Fibroblast of skin of left biceps (primary cell): Measurements from ENCODE around the gene THAP10.
"Not testable (repeated sequence)": the region's sequence is repeated elsewhere in the genome, so short reads cannot be mapped to it uniquely, and the experiment has no call there.

Source experiments
- DNase-seq, 2 experiments: peaks; one replicate each; pipeline ENCODE4 v3.0.0-alpha.2; 2013; ENCODE audit warnings: low read depth in 2 of 2

THAP10 gene

DNA sequence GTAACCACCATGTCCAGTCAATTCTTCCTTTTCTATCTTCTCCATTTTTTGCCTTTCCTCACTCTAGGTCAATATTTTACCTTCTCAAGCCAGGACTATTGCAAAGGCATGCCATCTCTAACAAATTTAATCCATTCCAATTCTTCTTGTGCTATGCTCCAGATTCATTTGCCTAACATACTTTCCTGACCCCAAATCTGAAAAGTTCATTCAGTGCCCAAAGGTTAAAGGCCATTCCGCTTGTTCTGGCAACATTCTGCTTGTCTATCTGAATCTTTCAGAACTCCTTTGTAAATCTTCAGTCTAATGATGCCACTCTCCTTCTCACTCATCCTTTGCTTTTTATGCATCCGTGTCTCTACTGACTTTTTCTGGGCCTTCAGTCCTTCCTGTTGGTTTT lies 15.6 kb downstream of the THAP10 start:
- DNase-seq = no peak

GRCh38 chr15:70876011-70876410 lies 16.2 kb downstream of the THAP10 start:
- DNase-seq = no peak

- DNase-seq = no peak
Observed at GRCh38 chr15:70875001-70875782, 17.0 kb downstream of the THAP10 start.

DNA sequence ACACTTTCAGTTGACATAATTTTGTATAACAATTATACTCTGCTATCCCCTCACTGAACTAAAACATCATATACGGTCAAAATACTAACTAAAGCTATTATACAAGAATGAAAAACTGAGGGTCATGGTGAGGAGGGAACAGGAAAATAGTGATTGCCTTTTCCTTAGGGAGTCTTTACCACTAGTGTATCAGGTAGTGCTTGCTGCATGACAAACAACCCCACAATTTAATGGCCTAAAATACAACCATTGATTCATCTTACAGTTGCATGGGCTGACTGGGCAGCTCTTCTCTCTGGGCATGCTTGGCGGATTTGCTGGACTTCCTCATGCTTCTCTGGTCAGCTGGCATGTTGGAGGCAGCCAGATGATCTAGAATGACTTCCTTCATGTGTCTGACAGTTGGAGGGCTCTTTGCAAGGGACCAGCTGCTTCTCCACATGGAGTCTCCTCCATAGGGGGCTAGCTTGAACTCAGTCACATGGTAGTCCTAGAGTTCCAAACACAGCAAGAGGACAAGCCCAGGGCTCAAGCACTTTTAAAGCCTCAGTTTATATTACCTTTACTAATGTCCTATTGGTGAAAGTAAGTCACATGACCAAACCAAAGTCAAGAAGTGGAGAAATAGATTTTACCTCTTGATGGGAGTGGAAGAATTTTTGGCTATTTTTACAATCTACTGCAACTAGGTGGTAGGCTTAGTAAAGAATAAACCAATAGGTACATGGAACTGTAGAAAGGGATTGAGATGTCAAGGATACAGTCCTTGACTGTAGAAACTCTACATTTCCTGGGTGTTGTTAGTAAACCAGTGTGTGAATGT lies 18.8 kb downstream of the THAP10 start:
- DNase-seq = no peak

DNA sequence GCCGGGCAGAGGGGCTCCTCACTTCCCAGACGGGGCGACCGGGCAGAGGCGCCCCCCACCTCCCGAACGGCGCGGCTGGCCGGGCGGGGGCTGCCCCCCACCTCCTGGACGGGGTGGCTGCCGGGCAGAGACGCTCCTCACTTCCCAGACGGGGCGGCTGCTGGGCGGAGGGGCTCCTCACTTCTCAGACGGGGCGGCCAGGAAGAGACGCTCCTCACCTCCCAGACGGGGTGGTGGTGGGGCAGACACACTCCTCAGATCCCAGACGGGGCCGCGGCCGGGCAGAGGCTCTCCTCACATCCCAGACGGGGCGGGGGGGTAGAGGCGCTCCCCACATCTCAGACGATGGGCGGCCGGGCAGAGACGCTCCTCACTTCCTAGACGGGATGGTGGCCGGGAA lies 20.7 kb downstream of the THAP10 start:
- DNase-seq = not testable (repeated sequence)

DNA sequence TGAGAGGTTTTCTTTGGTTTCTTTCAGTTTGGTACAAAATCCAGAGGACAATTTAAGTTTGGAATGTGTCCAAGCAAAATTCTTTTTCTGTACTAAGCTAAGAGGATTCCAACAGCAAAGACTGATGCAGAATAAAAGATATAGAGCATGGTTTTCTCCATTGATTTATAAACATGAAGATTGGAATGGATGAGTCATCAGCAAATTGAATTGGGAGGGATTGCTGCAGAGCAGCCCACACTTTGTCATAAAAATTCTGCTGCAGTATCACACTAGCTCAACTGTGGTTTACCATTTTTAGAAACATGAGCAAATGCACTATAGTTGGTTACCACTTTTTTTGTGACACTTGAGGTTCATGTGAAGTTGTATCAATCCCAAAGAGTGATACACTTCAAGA lies 22.2 kb downstream of the THAP10 start:
- peak; percentile 79 to 85 for DNase-seq

- DNase-seq = no peak
Observed at GRCh38 chr15:70869346-70869745, 22.9 kb downstream of the THAP10 start.

GRCh38 chr15:70867911-70868467 lies 24.2 kb downstream of the THAP10 start:
- peak; percentile 81 to 83 for DNase-seq

GRCh38 chr15:70866982-70867641 lies 25.1 kb downstream of the THAP10 start:
- no peak for DNase-seq

DNA sequence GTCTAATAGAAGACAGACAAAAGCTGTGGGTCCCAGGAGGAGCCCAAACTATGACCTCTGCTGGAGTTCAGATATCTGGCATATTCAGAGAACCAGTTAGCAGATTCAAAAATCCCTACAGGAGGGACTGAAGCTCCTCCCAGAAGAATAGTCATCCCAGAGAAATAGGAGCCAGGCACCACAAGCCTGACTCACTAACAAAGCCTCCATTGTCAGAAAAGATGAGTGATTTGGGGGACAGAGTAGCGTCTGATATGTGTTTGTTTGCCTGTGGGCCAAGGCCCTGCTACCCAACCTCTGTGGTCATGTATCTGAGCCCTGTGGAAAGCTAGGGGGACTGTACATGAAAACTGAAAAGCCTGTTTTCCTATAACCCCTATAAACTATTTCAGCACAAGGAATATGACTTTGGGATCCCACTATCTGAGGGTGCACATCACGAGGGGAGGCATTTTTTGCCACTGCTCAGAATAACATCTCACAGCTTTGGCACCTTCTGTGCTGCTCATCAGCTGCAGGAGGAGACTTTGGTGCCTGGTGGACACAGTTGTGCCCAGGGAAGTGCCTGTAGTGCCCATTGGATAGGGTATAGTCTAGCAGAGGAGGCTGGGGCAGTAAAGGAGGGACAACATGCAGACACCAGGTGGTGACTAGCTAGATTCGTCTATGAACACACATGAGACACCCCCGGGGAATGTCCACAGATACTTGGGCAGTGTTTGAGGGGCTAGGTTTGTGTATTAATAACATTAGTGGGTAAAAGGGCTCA lies 28.6 kb downstream of the THAP10 start:
- DNase-seq = no peak

GRCh38 chr15:70859998-70860397 lies 32.2 kb downstream of the THAP10 start:
- DNase-seq = no peak

GRCh38 chr15:70859322-70859908 lies 32.8 kb downstream of the THAP10 start:
- no peak for DNase-seq

DNA sequence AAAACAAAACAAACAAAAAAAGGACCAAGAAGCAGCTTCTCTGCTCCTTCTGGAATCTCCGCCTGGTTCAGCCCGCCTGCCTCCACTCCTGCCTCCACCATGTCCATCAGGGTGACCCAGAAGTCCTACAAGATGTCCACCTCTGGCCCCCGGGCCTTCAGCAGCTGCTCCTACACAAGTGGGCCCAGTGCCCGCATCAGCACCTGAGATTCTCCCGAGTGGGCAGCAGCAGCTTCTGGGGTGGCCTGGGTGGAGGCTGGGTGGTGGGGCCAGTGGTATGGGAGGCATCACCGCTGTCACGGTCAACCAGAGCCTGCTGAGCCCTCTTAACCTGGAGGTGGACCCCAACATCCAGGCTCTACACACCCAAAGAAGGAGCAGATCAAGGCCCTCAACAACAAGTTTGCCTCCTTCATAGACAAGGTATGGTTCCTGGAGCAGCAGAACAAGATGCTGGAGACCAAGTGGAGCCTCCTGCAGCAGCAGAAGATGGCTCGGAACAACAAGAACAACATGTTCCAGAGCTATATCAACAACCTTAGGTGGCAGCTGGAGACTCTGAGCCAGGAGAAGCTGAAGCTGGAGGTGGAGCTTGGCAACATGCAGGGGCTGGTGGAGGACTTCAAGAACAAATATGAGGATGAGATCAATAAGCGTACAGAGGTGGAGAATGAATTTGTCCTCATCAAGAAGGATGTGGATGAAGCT lies 33.5 kb downstream of the THAP10 start:
- DNase-seq = not testable (repeated sequence)

GRCh38 chr15:70857562-70858285 lies 34.5 kb downstream of the THAP10 start:
- no peak for DNase-seq

- peak; percentile 99 for DNase-seq
Observed at GRCh38 chr15:70856884-70857561, 35.2 kb downstream of the THAP10 start.

DNA sequence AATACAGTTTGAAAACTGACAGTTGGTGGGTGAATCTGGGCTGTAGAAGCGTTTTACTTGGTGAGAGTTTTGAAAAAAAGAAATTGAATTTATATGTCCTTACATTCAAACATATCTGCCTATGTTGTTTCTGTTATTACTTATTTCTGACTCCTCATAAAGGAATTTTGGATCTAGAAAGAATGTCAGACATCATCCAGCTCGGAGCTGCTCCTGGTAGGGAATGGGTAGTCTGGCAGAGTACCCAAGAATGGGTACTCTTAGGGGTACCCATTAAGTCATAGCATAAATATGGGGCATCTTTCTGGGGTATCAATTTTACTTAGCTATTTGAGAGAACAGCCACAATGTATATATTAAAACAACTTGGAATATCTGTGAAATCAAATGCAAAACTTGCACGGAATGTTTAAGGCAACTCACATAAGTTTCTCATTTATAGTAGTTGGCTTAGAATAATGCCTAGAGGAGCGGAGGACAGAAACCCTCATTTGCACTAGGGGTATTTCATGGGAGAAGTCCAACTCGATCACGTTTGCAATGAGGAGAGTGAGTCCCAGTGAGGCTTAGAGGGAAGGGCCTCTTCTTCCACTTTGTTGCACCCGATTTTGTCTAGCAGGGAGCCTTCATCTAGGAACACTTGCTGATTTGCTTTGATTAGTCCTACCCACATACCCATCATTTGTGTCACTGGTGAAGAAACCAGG lies 35.9 kb downstream of the THAP10 start:
- DNase-seq = peak in 1 of 2 experiments; percentile 68

- DNase-seq = no peak
Observed at GRCh38 chr15:70855764-70856163, 36.5 kb downstream of the THAP10 start.

- DNase-seq = no peak
Observed at GRCh38 chr15:70854666-70854976, 37.6 kb downstream of the THAP10 start.
